ENCODE measurements around the gene CRISPLD2. TPM values are rescaled to one million over a fixed set of nuclear protein-coding genes. Genes with fewer than 3 reads are reported as not detected.

CRISPLD2 gene
- total RNA-seq, 2 experiments from 2014 or later: 0.47 to 0.99 TPM

DNA sequence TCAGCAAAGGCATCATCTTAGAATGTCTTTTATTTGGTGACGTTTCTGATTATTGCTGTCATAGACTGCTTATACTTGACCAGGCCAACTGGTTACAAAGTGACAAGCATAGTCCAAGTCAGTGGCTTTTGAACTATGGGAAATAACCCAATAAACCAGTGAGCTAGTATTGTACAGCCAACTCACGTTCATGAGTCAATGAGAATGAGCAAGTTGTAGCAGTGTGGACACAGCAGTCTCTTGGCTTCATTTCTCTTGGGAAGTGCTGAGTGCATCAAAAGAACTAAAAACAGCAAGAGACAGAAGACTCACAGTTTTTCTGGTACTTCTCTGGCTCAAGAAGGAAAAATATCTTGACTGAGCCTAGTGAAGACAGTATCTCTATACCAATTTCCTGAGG lies 36.9 kb upstream of the CRISPLD2 start:
- BruUV-seq (replicated peaks): no TSS peak
- Histone ChIP-seq H2AFZ (ENCODE audit: low read length) (no peak overlapping the region), H4K20me1 (ENCODE audit: insufficient read depth, low read length) (no peaks in the 10 kb centered on the region), H3K27ac (ENCODE audit: low read depth, low read length, poor library complexity, severe bottlenecking) (no peak overlapping the region), H3K36me3 (ENCODE audit: insufficient read depth, low read length) (peaks cover 34% of the 10 kb centered on the region), H3K9me2 (ENCODE audit: insufficient read depth, low read length) (no peaks in the 10 kb centered on the region), H3K9me3 (ENCODE audit: low read length) (no peaks in the 10 kb centered on the region), H3K4me3 (ENCODE audit: low read depth, low read length, poor library complexity, severe bottlenecking) (no peak overlapping the region), H3K79me2 (ENCODE audit: insufficient read depth, low read depth, low read length) (no peaks in the 10 kb centered on the region), H3K4me1 (ENCODE audit: insufficient read depth, low read length, poor library complexity, severe bottlenecking) (no peaks in the 10 kb centered on the region), H3K4me2 (ENCODE audit: low read length) (no peak overlapping the region)
- no peak for TF ChIP-seq EZH2phosphoT487 (IDR thresholded peaks at IDR 0.05; ENCODE audit: borderline replicate concordance, low read depth, low read length)
- TF ChIP-seq, protein P1, sequence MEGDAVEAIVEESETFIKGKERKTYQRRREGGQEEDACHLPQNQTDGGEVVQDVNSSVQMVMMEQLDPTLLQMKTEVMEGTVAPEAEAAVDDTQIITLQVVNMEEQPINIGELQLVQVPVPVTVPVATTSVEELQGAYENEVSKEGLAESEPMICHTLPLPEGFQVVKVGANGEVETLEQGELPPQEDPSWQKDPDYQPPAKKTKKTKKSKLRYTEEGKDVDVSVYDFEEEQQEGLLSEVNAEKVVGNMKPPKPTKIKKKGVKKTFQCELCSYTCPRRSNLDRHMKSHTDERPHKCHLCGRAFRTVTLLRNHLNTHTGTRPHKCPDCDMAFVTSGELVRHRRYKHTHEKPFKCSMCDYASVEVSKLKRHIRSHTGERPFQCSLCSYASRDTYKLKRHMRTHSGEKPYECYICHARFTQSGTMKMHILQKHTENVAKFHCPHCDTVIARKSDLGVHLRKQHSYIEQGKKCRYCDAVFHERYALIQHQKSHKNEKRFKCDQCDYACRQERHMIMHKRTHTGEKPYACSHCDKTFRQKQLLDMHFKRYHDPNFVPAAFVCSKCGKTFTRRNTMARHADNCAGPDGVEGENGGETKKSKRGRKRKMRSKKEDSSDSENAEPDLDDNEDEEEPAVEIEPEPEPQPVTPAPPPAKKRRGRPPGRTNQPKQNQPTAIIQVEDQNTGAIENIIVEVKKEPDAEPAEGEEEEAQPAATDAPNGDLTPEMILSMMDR (conservative IDR thresholded peaks at IDR 0.05; ENCODE audit: low read length): no peak
- POLR2A ChIA-PET: interaction anchor here (0.7 kb wide), 1 partner anchor 126 kb away, joined by 3 read pairs; no protein-coding TSS in a partner anchor
- intact Hi-C loops (cut with micrococcal nuclease; ENCODE audit: unreplicated experiment): loop anchor here (10.0 kb wide), 1 partner anchor 192 kb away; no protein-coding TSS in a partner anchor
- no peak for DNase-seq (ENCODE audit: low spot score)
- CTCF ChIA-PET (ENCODE audit: unreplicated experiment): no interaction called here

DNA sequence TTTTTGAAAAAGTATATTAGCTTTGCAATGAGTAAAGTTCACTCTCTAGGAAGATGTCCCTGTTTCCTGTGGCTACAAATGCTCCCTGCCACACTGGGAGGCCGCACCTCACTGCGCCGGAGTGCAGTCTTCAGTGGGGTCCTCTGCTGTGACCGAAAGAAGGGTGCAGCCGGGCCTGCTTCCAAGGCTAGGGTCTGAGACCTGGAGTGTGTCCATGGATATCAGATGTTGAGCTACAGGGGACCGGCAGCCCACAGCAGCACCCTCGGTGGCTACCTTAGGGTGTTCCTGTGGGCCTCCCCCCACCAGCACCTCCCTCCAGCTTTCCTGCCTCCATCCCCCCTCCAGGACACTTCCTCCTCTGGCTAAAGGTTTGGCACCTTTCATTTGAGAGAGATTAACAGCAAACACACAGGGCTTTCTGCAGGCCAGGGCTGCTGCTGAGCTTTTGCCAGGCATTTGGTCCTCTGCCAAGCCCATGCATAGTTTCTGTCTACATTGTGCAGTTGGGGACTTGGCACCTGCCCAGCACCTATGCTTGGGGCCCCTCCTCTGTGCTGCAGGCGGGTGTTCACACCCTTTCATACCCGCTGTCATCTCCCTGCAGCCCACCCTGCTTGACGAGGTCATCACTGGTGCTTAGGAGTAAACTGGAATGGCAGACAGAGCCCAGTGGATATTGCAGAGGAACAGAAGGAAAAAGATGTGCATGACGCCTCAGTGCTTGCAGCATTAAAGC lies 33.8 kb upstream of the CRISPLD2 start:
- Histone ChIP-seq H4K20me1 (ENCODE audit: insufficient read depth, low read length) (no peaks in the 10 kb centered on the region), H3K79me2 (ENCODE audit: insufficient read depth, low read depth, low read length) (no peaks in the 10 kb centered on the region), H3K4me1 (ENCODE audit: insufficient read depth, low read length, poor library complexity, severe bottlenecking) (no peaks in the 10 kb centered on the region), H2AFZ (ENCODE audit: low read length) (no peak overlapping the region), H3K9me2 (ENCODE audit: insufficient read depth, low read length) (no peaks in the 10 kb centered on the region), H3K9me3 (ENCODE audit: low read length) (no peaks in the 10 kb centered on the region), H3K4me3 (ENCODE audit: low read depth, low read length, poor library complexity, severe bottlenecking) (no peak overlapping the region), H3K36me3 (ENCODE audit: insufficient read depth, low read length) (peaks cover 3% of the 10 kb centered on the region; the same call in 1 of the 2 replicates), H3K4me2 (ENCODE audit: low read length) (no peak overlapping the region), H3K27ac (ENCODE audit: low read depth, low read length, poor library complexity, severe bottlenecking) (no peak overlapping the region)
- BruUV-seq (replicated peaks): no TSS peak
- POLR2A ChIA-PET: interaction anchor here (0.6 kb wide), 1 partner anchor 88 kb away, joined by 8 read pairs; no protein-coding TSS in a partner anchor
- intact Hi-C loops (cut with micrococcal nuclease; ENCODE audit: unreplicated experiment): loop anchor here (10.0 kb wide), 1 partner anchor 189 kb away; no protein-coding TSS in a partner anchor
- DNase-seq (ENCODE audit: low spot score): no peak
- TF ChIP-seq, protein P1 (conservative IDR thresholded peaks at IDR 0.05; ENCODE audit: low read length): no peak
- TF ChIP-seq EZH2phosphoT487 (IDR thresholded peaks at IDR 0.05; ENCODE audit: borderline replicate concordance, low read depth, low read length): no peak
- CTCF ChIA-PET (ENCODE audit: unreplicated experiment): no interaction called here

Data from OCI-LY7 (cell line).